Endothelial cell of umbilical vein (primary cell): ENCODE measurements around the gene ARHGAP10. TPM values are rescaled to one million over a fixed set of nuclear protein-coding genes. Genes with fewer than 3 reads are reported as not detected.

Source experiments
- BruUV-seq: library from RNA; stranded (reverse); fragments of 400-500 nt; replicated peaks from 2 replicates; lab custom pipeline; 2021; lab: Mats Ljungman, UMichigan
- CTCF ChIA-PET: fragments of 300-600, 350-600 bp; sonication (Branson Sonifier 250); formaldehyde crosslinking; loops from one replicate; lab custom pipeline; 2021; ENCODE audit warnings: antibody characterized with exemption, inconsistent platforms; lab: Charles Lee
- POLR2A ChIA-PET: fragments of 300-600, 350-600 bp; sonication (Branson Sonifier 250); formaldehyde crosslinking; loops from one replicate; lab custom pipeline; 2021; ENCODE audit warnings: antibody characterized with exemption, inconsistent platforms; lab: Charles Lee
- DNase-seq: peaks from one replicate; pipeline ENCODE4 v3.0.0-alpha.2; 2011; ENCODE audit warnings: low read depth, low spot score
- FAIRE-seq: peaks from 2 replicates; lab custom pipeline; 2011; peaks lifted over from hg19 to GRCh38; lab: Jason Lieb, UNC
- H2AFZ ChIP-seq: 2 replicates; pipeline ENCODE4 v1.6.0; 2012; ENCODE audit warnings: low read depth, low read length, control low read depth, inconsistent platforms
- H3K27ac ChIP-seq: 2 replicates; pipeline ENCODE4 v1.5.1; 2011; ENCODE audit warnings: low read depth, mild to moderate bottlenecking, control low read depth, low read length, moderate library complexity; ENCODE audit not compliant: insufficient read depth
- H3K27me3 ChIP-seq, 2 experiments: 2 replicates each; pipeline versions ENCODE4 v1.6.0 to v1.6.1; 2011; ENCODE audit warnings: low read length in 2 of 2, mixed read lengths in 1 of 2; ENCODE audit not compliant: control insufficient read depth in 2 of 2, insufficient read depth in 2 of 2
- H3K36me3 ChIP-seq, 2 experiments: 2 replicates in 1 of 2; 3 replicates in 1 of 2; pipeline ENCODE4 v1.5.1; 2011; ENCODE audit warnings: low read length in 2 of 2, mild to moderate bottlenecking in 1 of 2, moderate library complexity in 1 of 2; ENCODE audit not compliant: control insufficient read depth in 2 of 2, insufficient read depth in 2 of 2; ENCODE audit errors: extremely low read depth in 1 of 2
- H3K4me1 ChIP-seq: 3 replicates; pipeline ENCODE4 v1.5.1; 2011; ENCODE audit warnings: mild to moderate bottlenecking, low read length; ENCODE audit not compliant: control insufficient read depth, insufficient read depth; ENCODE audit errors: extremely low read depth
- H3K4me2 ChIP-seq: 2 replicates; pipeline ENCODE4 v1.6.1; 2011; ENCODE audit warnings: low read length, control low read depth, mixed read lengths; ENCODE audit not compliant: insufficient read depth
- H3K4me3 ChIP-seq, 3 experiments: fragments of 200-600 bp in 1 of 3; sonication (generic), shearing (Covaris generic) in 1 of 3; replicated peaks in 1 of 3; 2 replicates each; pipeline ENCODE4 v1.5.1; 2011 to 2016; ENCODE audit warnings: control low read depth in 3 of 3, low read length in 3 of 3, mild to moderate bottlenecking in 2 of 3, inconsistent platforms in 1 of 3, low read depth in 1 of 3, moderate library complexity in 1 of 3; ENCODE audit not compliant: insufficient read depth in 1 of 3
- H3K79me2 ChIP-seq: 2 replicates; pipeline ENCODE4 v1.6.0; 2012; ENCODE audit warnings: low read length, inconsistent platforms; ENCODE audit not compliant: control insufficient read depth, insufficient read depth
- H3K9ac ChIP-seq: replicated peaks from 2 replicates; pipeline ENCODE3; 2011; ENCODE audit warnings: low read length, control low read depth; ENCODE audit not compliant: insufficient read depth; ENCODE audit errors: extremely low read depth
- H3K9me1 ChIP-seq: replicated peaks from 3 replicates; pipeline ENCODE4 v1.6.0; 2011; ENCODE audit warnings: mild to moderate bottlenecking, low read length; ENCODE audit not compliant: control insufficient read depth, insufficient read depth; ENCODE audit errors: extremely low read depth
- H3K9me3 ChIP-seq: replicated peaks from 2 replicates; pipeline ENCODE4 v1.5.1; 2012; ENCODE audit warnings: low read length, inconsistent platforms; ENCODE audit not compliant: control insufficient read depth, insufficient read depth
- H4K20me1 ChIP-seq: replicated peaks from 2 replicates; pipeline ENCODE3; 2011; ENCODE audit warnings: mild to moderate bottlenecking, low read length; ENCODE audit not compliant: control insufficient read depth, insufficient read depth; ENCODE audit errors: extremely low read depth
- CTCF ChIP-seq, 2 donors: IDR thresholded peaks; 1 replicate in 1 of 2; 2 replicates in 1 of 2; pipeline ENCODE4 v1.5.1; 2011; ENCODE audit warnings: low read length in 2 of 2, mild to moderate bottlenecking in 2 of 2, moderate library complexity in 2 of 2, control low read depth in 1 of 2, inconsistent platforms in 1 of 2, low read depth in 1 of 2; ENCODE audit not compliant: insufficient read depth in 1 of 2; ENCODE audit errors: extremely low read depth in 1 of 2
- EZH2 ChIP-seq: IDR thresholded peaks from 2 replicates; pipeline ENCODE4 v1.6.1; 2012; ENCODE audit warnings: borderline replicate concordance, low read depth, mild to moderate bottlenecking, moderate library complexity, low read length, inconsistent platforms; ENCODE audit not compliant: severe bottlenecking
- FOS ChIP-seq: IDR thresholded peaks from 2 replicates; pipeline ENCODE4 v1.6.1; 2011; ENCODE audit warnings: mild to moderate bottlenecking, low read length, moderate library complexity, borderline replicate concordance; ENCODE audit not compliant: insufficient read depth
- GATA2 ChIP-seq: IDR thresholded peaks from 2 replicates; pipeline ENCODE4 v1.7.0; 2011; ENCODE audit warnings: low read depth, mild to moderate bottlenecking, moderate library complexity, mixed read lengths, low read length; ENCODE audit not compliant: insufficient read length, insufficient read depth
- JUN ChIP-seq: IDR thresholded peaks from 2 replicates; pipeline ENCODE4 v1.6.1; 2011; ENCODE audit warnings: borderline replicate concordance, low read depth; ENCODE audit not compliant: insufficient read length, insufficient read depth
- MAX ChIP-seq: IDR thresholded peaks from 2 replicates; pipeline ENCODE4 v1.6.1; 2011; ENCODE audit not compliant: insufficient read depth, insufficient read length
- MYC ChIP-seq: IDR thresholded peaks from one replicate; pipeline ENCODE4 v1.6.1; 2011; ENCODE audit warnings: mild to moderate bottlenecking, low read depth, low read length
- POLR2A ChIP-seq: IDR thresholded peaks from 2 replicates; pipeline ENCODE4 v1.6.1; 2012; ENCODE audit warnings: low read depth, mild to moderate bottlenecking, control low read depth, low read length
- POLR2AphosphoS5 ChIP-seq: IDR thresholded peaks from 2 replicates; pipeline ENCODE4 v1.6.1; 2012; ENCODE audit warnings: low read depth, mild to moderate bottlenecking, control low read depth, low read length, moderate library complexity; ENCODE audit not compliant: insufficient read depth
- dilution Hi-C: fragments of 300-500 bp; cut with MboI; formaldehyde crosslinking; loops from one replicate; pipeline ENCODE4 v1.15.0; 2019; ENCODE audit warnings: low sequenced_read_pairs; ENCODE audit not compliant: extremely low pct_ligation_motif_present
- intact Hi-C: fragments of 100-400 bp; cut with micrococcal nuclease; formaldehyde crosslinking; loops from one replicate; pipeline ENCODE4 v1.10.0; 2022
- polyA plus RNA-seq, 4 experiments: library from polyadenylated mRNA; depleted of rRNA in 3 of 4; stranded (reverse) in 3 of 4; unstranded in 1 of 4; fragments of >200 nt; gene quantifications; 2 replicates each; pipeline versions ENCODE4 v1.2.1 to v1.2.3, GENCODE V29; 2011 to 2012; ENCODE audit warnings: missing spikeins in 1 of 4
- total RNA-seq: library from RNA; stranded (reverse); gene quantifications from 2 replicates; pipeline ENCODE4 v1.2.3, GENCODE V29; 2021

ARHGAP10 gene
- total and polyA plus RNA-seq, 2 donors (not counting 3 experiments of a cell fraction or from before 2014, with no cell fraction given), result 20.4 to 36.7 TPM

GRCh38 chr4:147975325-147975724 is 243.4 kb downstream of the ARHGAP10 start:
- no peak for FAIRE-seq
- no peak overlapping the region for H3K9ac ChIP-seq
- ChIA-PET POLR2A (no interaction called here), CTCF (no interaction called here)
- no TSS peak for BruUV-seq
- intact Hi-C loops, result no loop called here
- no peaks in the 10 kb centered on the region for H4K20me1 ChIP-seq
- H3K79me2 ChIP-seq, result peaks cover 3% of the 10 kb centered on the region
- H2AFZ ChIP-seq, result no peak overlapping the region
- TF ChIP-seq POLR2A (no peak), MYC (no peak), MAX (no peak), GATA2 (no peak), EZH2 (no peak), CTCF (IDR thresholded peaks at IDR 0.05; ENCODE audit: extremely low read depth in 1 of 2, insufficient read depth in 1 of 2, low read depth in 1 of 2, low read length in 2 of 2) (no peak), POLR2AphosphoS5 (no peak), JUN (no peak), FOS (no peak)
- H3K4me3 ChIP-seq, result no peak overlapping the region
- no peaks in the 10 kb centered on the region for H3K9me3 ChIP-seq
- no peaks in the 10 kb centered on the region for H3K27me3 ChIP-seq
- peaks cover 4% of the 10 kb centered on the region for H3K4me1 ChIP-seq
- no peaks in the 10 kb centered on the region for H3K9me1 ChIP-seq
- dilution Hi-C loops, result no loop called here
- no peaks in the 10 kb centered on the region for H3K36me3 ChIP-seq
- no peak for DNase-seq
- no peak overlapping the region for H3K27ac ChIP-seq
- H3K4me2 ChIP-seq, result no peak overlapping the region
